ENCODE results near the gene BTN2A1. TPM values are rescaled to one million over a fixed set of nuclear protein-coding genes. Genes with fewer than 3 reads are reported as not detected.

Gene BTN2A1
- 11.7 and 17.9 TPM in 2 replicates for total RNA-seq (ENCODE audit: low replicate concordance)

DNA sequence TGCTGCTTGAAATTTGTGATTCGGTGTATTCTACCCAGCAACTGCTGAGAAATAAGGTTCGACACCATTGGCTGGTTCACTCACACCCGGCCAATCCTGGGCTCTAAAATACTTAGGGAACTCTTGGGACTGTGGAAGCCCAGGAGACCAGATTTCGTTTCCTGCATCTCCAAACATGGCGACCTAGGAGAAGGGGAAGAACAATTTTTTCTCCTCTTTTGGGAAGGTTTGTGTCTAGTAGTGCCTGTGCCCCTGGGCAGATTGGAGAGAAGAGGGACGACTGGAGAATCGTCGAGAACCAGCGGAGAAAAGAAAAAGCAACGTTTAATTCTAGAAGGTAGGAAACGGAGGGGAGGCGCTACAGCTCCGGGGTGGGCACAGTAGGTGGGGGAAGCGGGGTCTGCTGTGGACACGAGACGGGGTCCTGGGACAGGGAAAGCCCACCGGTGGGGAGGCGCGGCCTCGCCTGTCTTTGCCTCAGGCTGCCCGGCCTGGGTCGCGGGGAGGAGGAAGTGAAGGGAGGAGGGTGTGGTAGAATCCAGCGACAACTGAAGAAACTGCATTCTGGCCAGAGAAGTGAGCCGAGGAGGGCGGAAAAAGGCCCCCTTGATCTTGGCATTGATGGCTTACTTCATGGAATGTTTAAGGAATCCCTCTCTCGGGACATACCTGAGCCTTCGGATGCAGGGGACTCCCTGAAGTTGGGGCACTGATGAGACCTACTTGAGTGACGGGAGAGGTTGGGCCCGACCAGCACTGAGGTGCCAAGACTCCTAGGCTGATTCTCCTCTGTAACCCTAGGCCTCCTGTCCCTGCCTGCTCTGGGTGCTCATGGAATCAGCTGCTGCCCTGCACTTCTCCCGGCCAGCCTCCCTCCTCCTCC, at the start of gene BTN2A1:
Gene BTN2A1 (plus strand): TSS at position 150 of the 883 bp plus-strand sequence. CDS start 682 bp downstream, at position 832.
- peak within 1 kb of the TSS; percentile 87 for H3K4me3 ChIP-seq (ENCODE audit: low read depth, low read length)
- peak; percentile 95 for DNase-seq (ENCODE audit: low read depth)
- TF ChIP-seq, protein P1, sequence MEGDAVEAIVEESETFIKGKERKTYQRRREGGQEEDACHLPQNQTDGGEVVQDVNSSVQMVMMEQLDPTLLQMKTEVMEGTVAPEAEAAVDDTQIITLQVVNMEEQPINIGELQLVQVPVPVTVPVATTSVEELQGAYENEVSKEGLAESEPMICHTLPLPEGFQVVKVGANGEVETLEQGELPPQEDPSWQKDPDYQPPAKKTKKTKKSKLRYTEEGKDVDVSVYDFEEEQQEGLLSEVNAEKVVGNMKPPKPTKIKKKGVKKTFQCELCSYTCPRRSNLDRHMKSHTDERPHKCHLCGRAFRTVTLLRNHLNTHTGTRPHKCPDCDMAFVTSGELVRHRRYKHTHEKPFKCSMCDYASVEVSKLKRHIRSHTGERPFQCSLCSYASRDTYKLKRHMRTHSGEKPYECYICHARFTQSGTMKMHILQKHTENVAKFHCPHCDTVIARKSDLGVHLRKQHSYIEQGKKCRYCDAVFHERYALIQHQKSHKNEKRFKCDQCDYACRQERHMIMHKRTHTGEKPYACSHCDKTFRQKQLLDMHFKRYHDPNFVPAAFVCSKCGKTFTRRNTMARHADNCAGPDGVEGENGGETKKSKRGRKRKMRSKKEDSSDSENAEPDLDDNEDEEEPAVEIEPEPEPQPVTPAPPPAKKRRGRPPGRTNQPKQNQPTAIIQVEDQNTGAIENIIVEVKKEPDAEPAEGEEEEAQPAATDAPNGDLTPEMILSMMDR (IDR thresholded peaks at IDR 0.05; ENCODE audit: insufficient read depth, low read length): peak; percentile 13

DNA sequence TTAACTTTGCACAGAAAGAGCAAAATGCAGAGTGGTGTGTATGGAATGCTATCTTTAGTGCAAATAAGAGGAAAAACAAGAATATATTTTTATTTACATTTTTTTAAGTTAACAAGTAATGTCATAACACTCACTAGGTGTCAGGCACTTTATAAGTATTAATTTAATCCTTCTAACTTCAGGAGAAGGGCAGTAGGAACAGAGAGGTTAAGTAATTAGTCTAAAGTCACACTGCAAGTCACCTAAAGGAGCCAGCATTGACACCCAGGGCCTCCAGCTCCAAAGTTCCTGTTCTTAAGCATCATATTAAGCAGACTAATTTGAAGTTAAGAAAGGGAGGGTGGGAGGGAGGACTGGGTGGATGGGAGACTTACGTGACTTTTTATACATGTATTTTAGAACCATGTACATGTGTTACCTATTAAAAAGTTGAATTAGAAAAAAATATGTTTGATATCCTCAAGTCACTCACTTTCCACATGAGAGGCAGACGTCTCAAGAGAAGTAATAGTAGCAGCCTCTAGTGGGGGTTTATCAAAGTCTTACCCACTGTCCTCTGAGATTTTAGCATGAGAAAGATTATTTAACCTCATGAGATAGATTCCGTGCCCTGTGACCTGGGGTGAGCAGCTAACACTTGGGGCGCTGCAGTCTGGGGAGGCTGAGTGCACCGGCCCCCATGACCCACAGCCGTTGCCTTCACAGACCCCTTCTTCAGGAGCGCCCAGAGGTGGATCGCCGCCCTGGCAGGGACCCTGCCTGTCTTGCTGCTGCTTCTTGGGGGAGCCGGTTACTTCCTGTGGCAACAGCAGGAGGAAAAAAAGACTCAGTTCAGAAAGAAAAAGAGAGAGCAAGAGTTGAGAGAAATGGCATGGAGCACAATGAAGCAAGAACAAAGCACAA, 48.7 kb upstream of the BTN2A1 start:
- DNase-seq (ENCODE audit: low read depth): no peak
- TF ChIP-seq, protein P1 (IDR thresholded peaks at IDR 0.05; ENCODE audit: insufficient read depth, low read length): no peak
- no peak overlapping the region for H3K4me3 ChIP-seq (ENCODE audit: low read depth, low read length)

DNA sequence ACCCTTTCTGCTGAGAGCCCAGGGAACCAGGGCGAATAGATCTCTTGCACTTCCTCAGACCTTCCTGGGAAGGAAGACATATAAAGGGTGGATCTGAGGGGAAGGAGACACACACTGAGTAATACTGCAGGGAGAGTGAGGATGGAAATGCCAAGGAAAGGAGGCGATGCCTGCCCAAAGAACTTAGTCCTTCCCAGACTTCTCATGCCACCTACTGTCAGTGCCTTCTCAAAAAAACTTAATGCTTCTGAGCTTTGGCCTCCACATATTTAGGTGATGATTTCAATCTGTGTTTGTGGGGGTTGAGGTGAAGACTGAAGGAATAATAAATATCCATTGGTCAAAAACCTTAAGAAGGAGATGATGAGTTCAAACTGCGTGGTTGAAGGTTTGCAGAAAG, 46.0 kb upstream of the BTN2A1 start:
- TF ChIP-seq, protein P1 (IDR thresholded peaks at IDR 0.05; ENCODE audit: insufficient read depth, low read length): no peak
- no peak overlapping the region for H3K4me3 ChIP-seq (ENCODE audit: low read depth, low read length)
- no peak for DNase-seq (ENCODE audit: low read depth)

DNA sequence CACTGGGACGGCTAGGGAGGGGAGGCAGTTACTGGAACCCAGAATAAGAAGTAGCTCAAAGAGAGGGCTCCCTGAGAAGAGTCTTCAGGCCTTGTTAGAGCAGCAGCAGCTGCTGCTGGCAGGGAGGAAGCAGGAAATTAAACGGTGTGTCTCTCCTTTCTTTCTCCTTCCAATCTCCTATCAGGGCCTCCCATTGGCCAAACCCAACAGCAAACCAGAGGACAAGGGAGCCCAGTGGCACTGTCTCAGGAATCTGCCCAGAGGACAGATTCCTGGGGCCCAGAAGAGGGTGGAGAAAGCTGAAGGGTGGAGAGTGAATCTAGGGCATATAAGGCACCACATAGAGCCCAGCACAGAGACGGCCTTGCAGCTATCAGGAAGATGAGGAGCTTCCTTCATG, 45.5 kb upstream of the BTN2A1 start:
- no peak overlapping the region for H3K4me3 ChIP-seq (ENCODE audit: low read depth, low read length)
- no peak for DNase-seq (ENCODE audit: low read depth)
- TF ChIP-seq, protein P1 (IDR thresholded peaks at IDR 0.05; ENCODE audit: insufficient read depth, low read length): no peak

DNA sequence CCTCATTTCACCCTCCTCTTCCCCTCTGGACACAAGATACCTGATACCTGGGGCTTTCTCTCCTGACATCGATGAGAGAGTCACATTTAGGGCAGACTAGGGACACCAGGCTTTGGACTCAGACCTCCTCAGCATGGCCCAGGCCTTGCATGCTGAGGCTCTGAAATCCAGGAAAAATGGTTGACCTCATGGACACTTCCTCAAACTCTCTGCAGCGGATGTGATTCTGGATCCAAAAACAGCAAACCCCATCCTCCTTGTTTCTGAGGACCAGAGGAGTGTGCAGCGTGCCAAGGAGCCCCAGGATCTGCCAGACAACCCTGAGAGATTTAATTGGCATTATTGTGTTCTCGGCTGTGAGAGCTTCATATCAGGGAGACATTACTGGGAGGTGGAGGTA, 44.8 kb upstream of the BTN2A1 start:
- no peak overlapping the region for H3K4me3 ChIP-seq (ENCODE audit: low read depth, low read length)
- TF ChIP-seq, protein P1 (IDR thresholded peaks at IDR 0.05; ENCODE audit: insufficient read depth, low read length): no peak
- no peak for DNase-seq (ENCODE audit: low read depth)

DNA sequence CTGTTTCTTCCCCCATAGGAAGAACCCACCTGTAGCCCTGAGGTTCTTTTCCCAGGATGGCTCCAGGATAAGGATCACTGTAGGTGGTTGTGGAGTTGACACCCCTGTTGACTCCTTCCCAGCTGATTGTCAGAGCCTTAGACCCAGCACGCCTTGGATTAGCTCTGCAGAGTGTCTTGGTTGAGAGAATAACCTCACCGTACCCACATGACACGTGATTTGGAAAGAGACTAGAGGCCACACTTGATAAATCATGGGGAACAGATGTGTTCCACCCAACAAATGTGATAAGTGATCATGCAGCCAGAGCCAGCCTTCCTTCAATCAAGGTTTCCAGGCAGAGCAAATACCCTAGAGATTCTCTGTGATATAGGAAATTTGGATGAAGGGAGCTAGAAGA, 43.5 kb upstream of the BTN2A1 start:
- TF ChIP-seq, protein P1 (IDR thresholded peaks at IDR 0.05; ENCODE audit: insufficient read depth, low read length): no peak
- no peak overlapping the region for H3K4me3 ChIP-seq (ENCODE audit: low read depth, low read length)
- no peak for DNase-seq (ENCODE audit: low read depth)

Measured in fibroblast of the aortic adventitia (primary cell).